Right ventricle myocardium inferior (tissue), 1 donor: ENCODE data around the gene FBXL5. TPM values are rescaled to one million over a fixed set of nuclear protein-coding genes. Genes with fewer than 3 reads are reported as not detected.
A peak's percentile ranks its signal among the peaks of the same experiment; 100 is the strongest.
"Not testable (repeated sequence)": the region's sequence is repeated elsewhere in the genome, so short reads cannot be mapped to it uniquely, and the experiment has no call there.

ENCODE experiments used
- ATAC-seq: fragments of 200-7000 bp; cut with Tn5 transposase; one replicate; pipeline ENCODE4 v1.9.1; 2020; ENCODE audit warnings: mild to moderate bottlenecking, moderate library complexity
- DNase-seq: peaks from one replicate; pipeline ENCODE4 v3.0.0; 2021; ENCODE audit errors: missing footprints
- intact Hi-C: fragments of 100-400 bp; cut with DNase I; formaldehyde crosslinking; loops from one replicate; pipeline ENCODE4 v1.11.0; 2022
- total RNA-seq: library from RNA; stranded (reverse); fragmentation: NEBNext Ultra II Directional; extraction: Animal tissue kit (Norgen Biotek cat#: 25700); gene quantifications from one replicate; pipeline ENCODE4 v1.2.1, GENCODE V29; 2021
- donor health status: DM: no; HTN: yes; CAD: no; lungs with severe emphysema.

Gene FBXL5
- total RNA-seq, 1 donor from 2014 or later: 93.9 TPM

- ATAC-seq (no peak), DNase-seq (no peak)
- intact Hi-C loops: loop anchor here (10.0 kb wide), 1 partner anchor 513 kb away; no protein-coding TSS in a partner anchor
These were observed 2.2 kb upstream of the FBXL5 start for GRCh38 chr4:15657366-15657765.

- ATAC-seq: no peak
- no peak for DNase-seq
- intact Hi-C loops: loop anchor here (10.0 kb wide), 1 partner anchor 511 kb away; no protein-coding TSS in a partner anchor
These were observed 897 bp upstream of the FBXL5 start for GRCh38 chr4:15656038-15656470.

- DNase-seq (peak; percentile 75), ATAC-seq (peak; percentile 59)
- intact Hi-C loops: loop anchor here (2.0 to 10.0 kb wide), 2 partner anchors 26 to 510 kb away; partner anchors contain the start of gene FAM200B
These were observed 449 bp downstream of the FBXL5 start for GRCh38 chr4:15654593-15655222.

- ATAC-seq (no peak), DNase-seq (no peak)
- intact Hi-C loops: loop anchor here (2.0 to 10.0 kb wide), 2 partner anchors 27 to 509 kb away; partner anchors contain the start of gene FAM200B
These were observed 1.1 kb downstream of the FBXL5 start for GRCh38 chr4:15653864-15654592.

- ATAC-seq (no peak), DNase-seq (no peak)
- intact Hi-C loops: loop anchor here (10.0 kb wide), 1 partner anchor 509 kb away; no protein-coding TSS in a partner anchor
These were observed 1.7 kb downstream of the FBXL5 start for GRCh38 chr4:15653420-15653819.

GRCh38 chr4:15652841-15653240 lies 2.3 kb downstream of the FBXL5 start:
- intact Hi-C loops: loop anchor here (10.0 kb wide), 1 partner anchor 508 kb away; no protein-coding TSS in a partner anchor
- no peak for DNase-seq
- no peak for ATAC-seq

- no peak for ATAC-seq
- intact Hi-C loops: loop anchor here (10.0 kb wide), 1 partner anchor 507 kb away; no protein-coding TSS in a partner anchor
These were observed 3.0 kb downstream of the FBXL5 start for GRCh38 chr4:15652191-15652590.

GRCh38 chr4:15651676-15652075 lies 3.5 kb downstream of the FBXL5 start:
- intact Hi-C loops: loop anchor here (2.0 to 10.0 kb wide), 2 partner anchors 173 to 507 kb away; no protein-coding TSS in a partner anchor
- DNase-seq (no peak), ATAC-seq (no peak)

More at GRCh38 chr4:15652191-15652590, 3.0 kb downstream of the FBXL5 start:
- no peak for DNase-seq

- intact Hi-C loops: loop anchor here (2.0 to 10.0 kb wide), 2 partner anchors 171 to 505 kb away; no protein-coding TSS in a partner anchor
- DNase-seq (no peak), ATAC-seq (peak; percentile 59)
These were observed 5.1 kb downstream of the FBXL5 start for GRCh38 chr4:15649914-15650545.

GRCh38 chr4:15648600-15648999 lies 6.6 kb downstream of the FBXL5 start:
- ATAC-seq (no peak), DNase-seq (no peak)
- intact Hi-C loops: no loop called here

GRCh38 chr4:15638418-15638817 lies 16.7 kb downstream of the FBXL5 start:
- intact Hi-C loops: no loop called here
- no peak for DNase-seq

GRCh38 chr4:15636818-15637217 lies 18.3 kb downstream of the FBXL5 start:
- DNase-seq: no peak
- no peak for ATAC-seq
- intact Hi-C loops: no loop called here

More at GRCh38 chr4:15638418-15638817, 16.7 kb downstream of the FBXL5 start:
- no peak for ATAC-seq

GRCh38 chr4:15617407-15617806 lies 37.8 kb downstream of the FBXL5 start:
- ATAC-seq, DNase-seq, intact Hi-C loops: not testable (repeated sequence)

- intact Hi-C loops, ATAC-seq, DNase-seq: not testable (repeated sequence)
These were observed 40.3 kb downstream of the FBXL5 start for GRCh38 chr4:15614891-15615290.

- intact Hi-C loops: no loop called here
- DNase-seq (no peak), ATAC-seq (no peak)
These were observed 43.0 kb downstream of the FBXL5 start for GRCh38 chr4:15612136-15612535.

- ATAC-seq: no peak
- DNase-seq: no peak
- intact Hi-C loops: no loop called here
These were observed 44.3 kb downstream of the FBXL5 start for GRCh38 chr4:15610855-15611254.

- no peak for ATAC-seq
- no peak for DNase-seq
- intact Hi-C loops: no loop called here
These were observed 49.6 kb downstream of the FBXL5 start for GRCh38 chr4:15605537-15605936.

GRCh38 chr4:15601862-15602261 lies 53.3 kb downstream of the FBXL5 start:
- intact Hi-C loops: no loop called here
- no peak for DNase-seq

GRCh38 chr4:15600176-15600575 lies 55.0 kb downstream of the FBXL5 start:
- intact Hi-C loops: no loop called here
- ATAC-seq (no peak), DNase-seq (no peak)

More at GRCh38 chr4:15601862-15602261, 53.3 kb downstream of the FBXL5 start:
- no peak for ATAC-seq
